IPS-11a (cell line): ENCODE results near the gene SCAF11.
"Not testable (repeated sequence)": the region's sequence is repeated elsewhere in the genome, so short reads cannot be mapped to it uniquely, and the experiment has no call there.

Source experiments
- H3K4me3 ChIP-seq: one replicate; pipeline ENCODE4 v1.5.1; 2013; ENCODE audit warnings: low read depth, low read length, control low read depth

The SCAF11 gene, protein sequence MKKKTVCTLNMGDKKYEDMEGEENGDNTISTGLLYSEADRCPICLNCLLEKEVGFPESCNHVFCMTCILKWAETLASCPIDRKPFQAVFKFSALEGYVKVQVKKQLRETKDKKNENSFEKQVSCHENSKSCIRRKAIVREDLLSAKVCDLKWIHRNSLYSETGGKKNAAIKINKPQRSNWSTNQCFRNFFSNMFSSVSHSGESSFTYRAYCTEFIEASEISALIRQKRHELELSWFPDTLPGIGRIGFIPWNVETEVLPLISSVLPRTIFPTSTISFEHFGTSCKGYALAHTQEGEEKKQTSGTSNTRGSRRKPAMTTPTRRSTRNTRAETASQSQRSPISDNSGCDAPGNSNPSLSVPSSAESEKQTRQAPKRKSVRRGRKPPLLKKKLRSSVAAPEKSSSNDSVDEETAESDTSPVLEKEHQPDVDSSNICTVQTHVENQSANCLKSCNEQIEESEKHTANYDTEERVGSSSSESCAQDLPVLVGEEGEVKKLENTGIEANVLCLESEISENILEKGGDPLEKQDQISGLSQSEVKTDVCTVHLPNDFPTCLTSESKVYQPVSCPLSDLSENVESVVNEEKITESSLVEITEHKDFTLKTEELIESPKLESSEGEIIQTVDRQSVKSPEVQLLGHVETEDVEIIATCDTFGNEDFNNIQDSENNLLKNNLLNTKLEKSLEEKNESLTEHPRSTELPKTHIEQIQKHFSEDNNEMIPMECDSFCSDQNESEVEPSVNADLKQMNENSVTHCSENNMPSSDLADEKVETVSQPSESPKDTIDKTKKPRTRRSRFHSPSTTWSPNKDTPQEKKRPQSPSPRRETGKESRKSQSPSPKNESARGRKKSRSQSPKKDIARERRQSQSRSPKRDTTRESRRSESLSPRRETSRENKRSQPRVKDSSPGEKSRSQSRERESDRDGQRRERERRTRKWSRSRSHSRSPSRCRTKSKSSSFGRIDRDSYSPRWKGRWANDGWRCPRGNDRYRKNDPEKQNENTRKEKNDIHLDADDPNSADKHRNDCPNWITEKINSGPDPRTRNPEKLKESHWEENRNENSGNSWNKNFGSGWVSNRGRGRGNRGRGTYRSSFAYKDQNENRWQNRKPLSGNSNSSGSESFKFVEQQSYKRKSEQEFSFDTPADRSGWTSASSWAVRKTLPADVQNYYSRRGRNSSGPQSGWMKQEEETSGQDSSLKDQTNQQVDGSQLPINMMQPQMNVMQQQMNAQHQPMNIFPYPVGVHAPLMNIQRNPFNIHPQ (N-terminal part only)

GRCh38 chr12:45990468-45991283 is at the start of gene SCAF11:
Gene SCAF11, minus strand, starts transcription at chr12:45990574. Its CDS starts 26,407 bp downstream, at chr12:45964167.
- H3K4me3 ChIP-seq: peak within 1 kb of the TSS; percentile 89

- H3K4me3 ChIP-seq: not testable (repeated sequence)
Observed at GRCh38 chr12:46037066-46037465, 46.7 kb upstream of the SCAF11 start.

- no peak overlapping the region for H3K4me3 ChIP-seq
Observed at GRCh38 chr12:46027172-46027571, 36.8 kb upstream of the SCAF11 start.

- H3K4me3 ChIP-seq: no peak overlapping the region
Observed at GRCh38 chr12:46024099-46024498, 33.7 kb upstream of the SCAF11 start.

GRCh38 chr12:46020768-46021167 is 30.4 kb upstream of the SCAF11 start:
- no peak overlapping the region for H3K4me3 ChIP-seq

GRCh38 chr12:46018712-46019111 is 28.3 kb upstream of the SCAF11 start:
- not testable (repeated sequence) for H3K4me3 ChIP-seq

- not testable (repeated sequence) for H3K4me3 ChIP-seq
Observed at GRCh38 chr12:46017866-46018375, 27.5 kb upstream of the SCAF11 start.

DNA sequence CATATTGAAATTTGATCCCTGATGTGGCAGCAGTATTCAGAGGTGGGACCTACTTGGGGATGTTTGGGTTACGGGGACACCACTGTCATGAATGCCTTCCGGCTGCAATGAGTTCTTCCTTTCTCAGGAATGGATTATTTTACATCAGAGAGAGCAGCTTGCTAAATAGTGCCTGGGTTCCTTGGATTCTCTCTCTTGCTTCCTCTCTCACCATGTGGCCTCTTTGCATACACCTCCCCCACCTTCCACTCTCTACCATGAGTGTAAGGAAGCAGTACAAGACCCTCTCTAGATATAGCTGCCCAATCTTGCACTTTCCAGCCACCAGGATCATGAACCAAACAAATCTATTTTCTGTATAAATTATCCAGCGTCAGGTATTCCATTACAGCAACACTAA is 15.4 kb upstream of the SCAF11 start:
- no peak overlapping the region for H3K4me3 ChIP-seq

DNA sequence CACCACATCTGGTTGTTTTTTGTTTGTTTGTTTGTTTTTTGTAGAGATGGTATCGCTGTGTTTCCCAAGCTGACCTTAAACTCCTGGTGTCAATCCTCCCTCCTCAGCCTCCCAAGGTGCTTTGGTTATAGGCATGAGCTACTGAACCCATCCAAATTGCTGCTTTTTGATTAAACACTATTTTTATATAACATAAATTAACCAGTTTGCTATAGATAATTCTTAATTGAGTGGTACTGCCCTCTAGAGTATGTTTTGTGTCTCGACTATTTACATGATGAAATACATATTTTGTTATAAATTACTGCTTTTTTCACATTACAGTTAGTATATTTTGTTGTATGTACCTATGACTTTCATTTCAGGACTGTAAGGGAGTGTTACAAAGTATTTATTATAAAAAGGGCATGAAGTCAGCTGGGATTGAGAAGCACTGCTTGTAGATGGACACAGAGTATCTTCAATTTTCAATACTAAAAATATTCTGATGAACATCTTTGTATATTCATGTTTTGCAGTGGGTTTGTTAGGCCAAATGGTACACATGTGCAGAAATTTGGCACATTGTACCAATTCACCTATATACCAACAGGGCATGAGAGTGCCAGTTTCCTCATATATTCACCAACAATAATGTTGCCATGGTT is 14.9 kb upstream of the SCAF11 start:
- no peak overlapping the region for H3K4me3 ChIP-seq

GRCh38 chr12:46004715-46005114 is 14.3 kb upstream of the SCAF11 start:
- no peak overlapping the region for H3K4me3 ChIP-seq

GRCh38 chr12:46000076-46000475 is 9.7 kb upstream of the SCAF11 start:
- H3K4me3 ChIP-seq: not testable (repeated sequence)

- no peak overlapping the region for H3K4me3 ChIP-seq
Observed at GRCh38 chr12:45994736-45995135, 4.4 kb upstream of the SCAF11 start.

DNA sequence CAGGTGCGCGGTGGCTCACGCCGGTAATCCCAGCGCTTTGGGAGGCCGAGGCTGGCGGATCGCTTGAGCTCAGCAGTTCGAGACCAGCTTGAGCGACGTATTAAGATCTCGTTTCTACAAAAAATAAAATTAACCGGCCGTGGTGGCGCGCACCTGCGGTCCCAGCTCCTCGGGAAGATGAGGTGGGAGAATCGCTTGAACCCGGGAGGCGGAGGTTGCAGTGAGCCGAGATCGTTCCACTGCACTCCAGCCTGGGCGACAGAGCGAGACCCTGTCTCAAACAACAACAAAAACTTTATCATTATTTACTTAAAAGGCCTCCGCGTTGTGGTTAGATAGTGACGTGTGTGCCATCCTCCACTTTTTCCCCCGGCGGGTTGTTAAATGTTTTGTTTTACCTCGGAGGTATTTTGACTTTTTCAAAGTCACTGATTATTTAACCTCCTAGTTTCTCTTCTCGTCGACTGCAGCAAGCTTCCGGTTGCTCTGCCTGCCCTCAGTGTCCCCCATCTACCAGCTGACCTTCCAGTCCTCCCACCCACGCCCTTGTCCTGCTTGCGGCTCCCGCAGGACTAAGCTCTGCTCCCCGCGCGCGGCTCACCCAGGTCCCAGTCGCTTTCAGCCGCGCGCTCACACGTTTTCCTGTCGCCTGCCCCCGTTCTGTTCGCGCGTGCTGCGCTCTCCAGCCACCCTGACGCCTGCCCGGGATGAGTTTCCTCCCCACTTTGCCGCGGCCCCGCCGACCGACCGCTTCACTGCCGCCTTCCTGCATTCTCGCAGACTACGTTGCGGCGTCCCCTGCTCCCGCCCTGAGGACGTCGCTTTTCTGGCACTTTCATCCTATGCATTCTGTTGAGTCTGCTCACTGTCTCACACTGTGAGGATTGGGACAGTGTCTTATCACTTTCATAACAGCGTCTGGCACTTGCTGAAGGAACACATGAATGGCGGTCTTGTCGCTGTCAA is 1.2 kb upstream of the SCAF11 start:
- peak overlapping the region; percentile 64 for H3K4me3 ChIP-seq

DNA sequence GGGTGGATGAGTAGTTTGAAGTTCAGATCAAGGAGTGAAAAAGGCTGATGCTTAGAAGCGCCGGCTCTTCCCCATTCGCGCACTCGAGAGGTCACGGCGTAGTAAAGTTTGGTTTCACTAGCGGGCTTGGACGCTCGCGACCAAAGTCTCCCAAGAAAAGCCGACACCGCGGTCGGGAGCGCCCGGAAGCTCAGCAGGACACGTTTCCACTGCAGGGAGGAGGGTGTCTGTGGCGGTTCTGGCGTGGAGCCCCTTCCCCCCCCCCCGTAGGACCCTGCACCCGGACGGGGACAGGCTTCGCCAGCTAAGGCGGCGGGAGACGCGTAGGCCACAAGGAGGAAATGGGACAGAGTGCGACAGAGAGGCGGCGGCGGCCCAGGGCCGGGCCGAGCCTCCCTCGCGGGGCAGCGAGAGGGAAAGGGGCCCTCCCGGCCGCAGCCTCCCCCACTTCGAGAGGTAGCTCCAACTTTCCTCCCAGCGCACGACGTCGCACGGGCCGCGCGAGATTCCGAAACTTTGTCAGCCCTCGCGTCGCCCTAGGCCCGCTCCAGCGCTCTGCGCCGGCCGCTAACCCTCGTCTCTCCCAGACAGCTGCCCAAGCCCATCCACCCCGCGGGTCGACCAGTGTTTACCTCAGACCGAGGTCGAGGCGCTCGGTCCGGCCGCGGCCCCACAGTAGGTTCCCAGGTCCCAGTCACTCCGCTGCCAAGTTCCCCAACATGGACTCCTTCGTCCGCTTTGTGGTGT is 480 bp downstream of the SCAF11 start:
- H3K4me3 ChIP-seq: peak overlapping the region; percentile 89

DNA sequence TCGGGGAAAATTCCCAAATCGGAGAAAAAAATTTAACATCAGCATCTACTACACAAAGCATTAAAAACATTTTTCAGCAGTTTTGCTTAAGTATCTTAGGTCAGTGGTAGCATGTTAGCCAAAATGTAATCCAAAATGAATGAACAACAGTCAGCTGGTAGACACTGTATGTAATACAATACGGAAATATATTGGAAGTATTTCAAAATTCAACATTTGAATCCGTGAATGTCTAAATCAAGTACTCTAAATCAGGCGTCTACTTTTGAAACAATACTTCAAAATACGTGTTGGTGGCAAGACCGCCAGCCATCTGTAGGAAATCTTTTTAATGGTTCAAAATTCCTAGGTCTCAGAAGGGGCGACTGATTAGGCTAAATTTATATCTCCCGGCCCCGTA is 1.1 kb downstream of the SCAF11 start:
- H3K4me3 ChIP-seq: peak overlapping the region; percentile 89

DNA sequence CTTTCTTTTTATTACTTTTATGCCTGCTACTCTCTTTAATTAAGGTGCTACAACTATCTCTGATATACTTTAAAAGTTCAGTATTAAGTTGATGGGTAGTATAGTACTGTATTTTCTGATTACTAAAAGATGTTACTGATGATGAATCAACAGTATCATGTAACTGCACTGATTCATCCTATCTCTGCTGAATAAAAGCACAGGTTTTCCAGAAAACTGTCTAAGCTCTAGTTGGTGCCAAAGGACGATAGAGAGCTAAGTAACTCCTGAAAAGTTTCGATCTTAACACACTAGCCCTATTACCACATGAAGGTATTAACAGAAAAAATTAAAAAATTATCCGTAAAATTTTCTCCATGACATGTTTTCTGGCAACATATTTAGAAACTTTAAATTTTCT is 2.1 kb downstream of the SCAF11 start:
- no peak overlapping the region for H3K4me3 ChIP-seq

DNA sequence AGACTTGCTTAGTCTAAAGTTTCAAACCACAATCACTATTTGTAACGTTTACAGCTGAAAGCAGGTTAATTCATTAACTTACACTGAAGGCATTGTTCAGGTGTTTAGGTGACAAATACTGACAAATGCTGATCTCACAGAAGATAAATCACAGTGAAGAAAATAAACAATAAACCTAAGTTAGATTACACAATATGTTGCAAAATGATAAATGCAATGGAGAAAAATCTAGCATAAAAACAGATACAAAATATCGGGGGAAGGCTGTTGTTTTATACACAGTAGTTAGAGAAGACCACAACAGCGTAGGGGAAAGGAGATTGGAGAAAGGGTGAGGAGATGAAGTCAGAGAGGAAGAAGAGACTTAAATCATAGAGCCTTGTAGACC is 3.0 kb downstream of the SCAF11 start:
- no peak overlapping the region for H3K4me3 ChIP-seq
